Mesothelial cell of epicardium (in vitro differentiated cells): ENCODE results near the gene MPV17. TPM values are rescaled to one million over a fixed set of nuclear protein-coding genes. Genes with fewer than 3 reads are reported as not detected.
"Not testable (repeated sequence)": the region's sequence is repeated elsewhere in the genome, so short reads cannot be mapped to it uniquely, and the experiment has no call there.

Source experiments
- DNase-seq, 2 experiments: peaks; one replicate each; pipeline ENCODE4 v3.0.0; 2021; ENCODE audit warnings: low spot score in 2 of 2; ENCODE audit not compliant: unreplicated experiment in 2 of 2
- H3K27ac Mint-ChIP-seq: 2 replicates; pipeline ENCODE4 v1.8.0; 2021; ENCODE audit warnings: mixed read lengths
- H3K27me3 Mint-ChIP-seq: 2 replicates; pipeline ENCODE4 v1.8.0; 2021; ENCODE audit warnings: low read depth, mixed read lengths
- H3K36me3 Mint-ChIP-seq: 2 replicates; pipeline ENCODE4 v1.8.0; 2021; ENCODE audit warnings: mixed read lengths
- H3K4me1 Mint-ChIP-seq: 2 replicates; pipeline ENCODE4 v1.8.0; 2021; ENCODE audit warnings: mixed read lengths
- H3K4me3 Mint-ChIP-seq: 2 replicates; pipeline ENCODE4 v1.8.0; 2021; ENCODE audit warnings: mild to moderate bottlenecking, moderate library complexity, mixed read lengths
- H3K9me3 Mint-ChIP-seq: 2 replicates; pipeline ENCODE4 v1.8.0; 2021; ENCODE audit warnings: mixed read lengths
- total RNA-seq: library from RNA; stranded (reverse); gene quantifications from 3 replicates; pipeline ENCODE4 v1.2.1, GENCODE V29; 2021
- TF ChIP-seq, protein P1 (sequence below): fragments of 200-600 bp; sonication (generic); IDR thresholded peaks from one replicate; pipeline ENCODE4 v1.5.0; 2021; ENCODE audit warnings: antibody characterized with exemption; ENCODE audit not compliant: unreplicated experiment

The MPV17 gene
- total RNA-seq, 1 donor from 2014 or later = 70.0 TPM

DNA sequence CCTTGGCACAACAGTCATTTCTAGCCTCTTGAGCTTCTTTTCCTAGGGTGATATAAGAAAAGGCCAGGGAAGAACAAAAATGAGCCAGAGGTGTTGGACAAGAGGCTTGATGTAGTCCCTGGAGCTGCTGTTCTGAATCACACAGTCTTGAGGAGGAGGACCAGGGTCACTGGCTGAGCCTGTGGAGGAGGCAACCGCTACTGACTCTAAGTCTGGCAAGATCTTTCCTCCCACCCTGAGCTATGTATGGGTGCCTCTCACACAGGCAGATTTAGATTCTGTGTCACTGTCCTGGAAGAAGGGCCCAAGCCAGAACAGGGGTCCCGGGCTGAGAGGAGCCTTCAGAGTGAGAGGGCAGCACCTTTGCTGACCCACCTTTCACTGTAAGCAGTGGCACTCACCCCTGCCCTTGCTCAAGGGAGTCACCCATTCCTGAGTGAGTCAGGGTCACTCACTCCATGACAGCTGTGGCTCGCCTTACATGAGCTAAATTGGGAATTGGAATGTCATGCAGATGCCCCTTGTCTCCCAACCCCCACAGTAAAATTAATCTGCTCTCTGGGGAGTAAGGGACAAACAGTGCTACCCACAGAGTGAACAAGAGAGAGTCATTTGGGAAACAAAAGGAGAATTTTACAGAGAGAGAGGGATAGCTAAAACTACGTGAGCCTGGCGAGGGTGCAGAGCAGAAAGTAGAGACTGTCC lies 40.9 kb downstream of the MPV17 start, which contains the start of gene TRIM54:
TSS of gene TRIM54 (plus strand) at position 575 of the 705 bp plus-strand sequence. CDS start 303 bp downstream, outside the sequence.
- H3K27ac Mint-ChIP-seq = no peak within 1 kb of the TSS
- TF ChIP-seq, protein P1, sequence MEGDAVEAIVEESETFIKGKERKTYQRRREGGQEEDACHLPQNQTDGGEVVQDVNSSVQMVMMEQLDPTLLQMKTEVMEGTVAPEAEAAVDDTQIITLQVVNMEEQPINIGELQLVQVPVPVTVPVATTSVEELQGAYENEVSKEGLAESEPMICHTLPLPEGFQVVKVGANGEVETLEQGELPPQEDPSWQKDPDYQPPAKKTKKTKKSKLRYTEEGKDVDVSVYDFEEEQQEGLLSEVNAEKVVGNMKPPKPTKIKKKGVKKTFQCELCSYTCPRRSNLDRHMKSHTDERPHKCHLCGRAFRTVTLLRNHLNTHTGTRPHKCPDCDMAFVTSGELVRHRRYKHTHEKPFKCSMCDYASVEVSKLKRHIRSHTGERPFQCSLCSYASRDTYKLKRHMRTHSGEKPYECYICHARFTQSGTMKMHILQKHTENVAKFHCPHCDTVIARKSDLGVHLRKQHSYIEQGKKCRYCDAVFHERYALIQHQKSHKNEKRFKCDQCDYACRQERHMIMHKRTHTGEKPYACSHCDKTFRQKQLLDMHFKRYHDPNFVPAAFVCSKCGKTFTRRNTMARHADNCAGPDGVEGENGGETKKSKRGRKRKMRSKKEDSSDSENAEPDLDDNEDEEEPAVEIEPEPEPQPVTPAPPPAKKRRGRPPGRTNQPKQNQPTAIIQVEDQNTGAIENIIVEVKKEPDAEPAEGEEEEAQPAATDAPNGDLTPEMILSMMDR = no peak
- H3K4me3 Mint-ChIP-seq = no peak within 1 kb of the TSS
- DNase-seq = no peak
- no peaks in the 10 kb centered on the region for H3K9me3 Mint-ChIP-seq
- H3K27me3 Mint-ChIP-seq = peaks cover 62% of the 10 kb centered on the region
- H3K36me3 Mint-ChIP-seq = no peaks in the 10 kb centered on the region
- peaks cover 12% of the 10 kb centered on the region for H3K4me1 Mint-ChIP-seq

DNA sequence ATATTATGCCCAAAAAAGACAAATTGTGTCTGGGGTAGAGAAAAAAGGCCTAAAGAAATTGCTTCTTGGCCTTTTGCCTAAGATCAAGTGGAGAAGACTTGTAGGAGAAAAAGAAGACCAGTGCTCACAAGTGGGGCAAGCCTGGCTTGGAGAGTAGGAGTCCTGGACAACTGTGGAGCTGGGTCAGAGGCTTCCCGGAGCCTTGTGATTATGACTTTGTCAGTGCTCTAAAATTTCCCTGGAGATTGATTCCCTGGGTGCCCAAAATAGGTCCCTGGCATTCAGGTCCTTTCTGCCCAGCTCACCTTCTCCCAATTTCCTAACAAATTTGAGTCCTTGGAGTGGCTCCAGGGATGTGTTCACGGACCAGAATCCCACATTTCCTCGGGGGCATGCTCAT lies 41.5 kb downstream of the MPV17 start:
- Mint-ChIP-seq H3K4me1 (peaks cover 12% of the 10 kb centered on the region), H3K27me3 (peaks cover 60% of the 10 kb centered on the region), H3K36me3 (no peaks in the 10 kb centered on the region), H3K27ac (no peak overlapping the region), H3K4me3 (no peak overlapping the region), H3K9me3 (no peaks in the 10 kb centered on the region)
- TF ChIP-seq, protein P1 = no peak
- DNase-seq = no peak

DNA sequence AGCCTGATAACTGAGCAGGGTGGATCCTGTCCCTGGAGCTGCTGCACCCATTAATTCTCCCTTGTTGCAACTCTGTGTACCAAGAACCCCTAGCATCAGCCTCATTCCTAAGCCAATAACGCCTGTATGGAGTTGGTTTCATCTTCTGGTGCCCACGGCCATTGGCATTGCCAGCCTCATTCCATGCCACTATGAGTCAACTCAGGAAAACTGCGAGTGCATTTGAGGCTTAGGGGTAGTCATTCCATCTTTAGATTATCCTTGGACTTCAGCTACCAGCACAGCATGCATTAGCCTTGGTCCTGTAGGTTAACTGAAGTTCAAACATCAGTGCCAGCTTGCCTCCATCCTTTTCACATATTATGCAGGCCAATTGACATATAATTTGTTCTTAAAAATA lies 42.1 kb downstream of the MPV17 start:
- Mint-ChIP-seq H3K4me1 (peaks cover 12% of the 10 kb centered on the region), H3K27me3 (peaks cover 61% of the 10 kb centered on the region), H3K9me3 (no peaks in the 10 kb centered on the region), H3K4me3 (no peak overlapping the region), H3K27ac (no peak overlapping the region), H3K36me3 (no peaks in the 10 kb centered on the region)
- TF ChIP-seq, protein P1 = no peak
- no peak for DNase-seq

DNA sequence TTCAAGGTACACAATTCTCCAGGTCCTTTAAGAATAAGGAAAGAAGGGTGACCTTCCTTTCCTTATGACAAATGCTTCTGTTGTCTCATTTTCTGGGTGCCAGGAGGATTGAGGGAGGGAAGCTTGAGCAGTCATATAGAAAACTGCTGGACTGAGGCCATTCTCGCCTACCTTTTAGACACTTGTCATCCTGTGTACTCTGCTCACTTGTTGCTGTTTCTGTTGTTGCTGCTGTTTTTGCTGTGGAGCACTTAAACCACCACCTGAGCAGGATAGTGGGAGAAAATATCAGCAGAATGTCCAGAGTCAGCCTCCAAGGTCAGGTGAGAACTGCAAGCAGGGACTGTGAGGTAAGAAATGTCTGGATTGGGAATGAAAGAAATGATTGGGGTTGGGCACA lies 44.9 kb downstream of the MPV17 start:
- Mint-ChIP-seq H3K4me1 (peaks cover 8% of the 10 kb centered on the region), H3K36me3 (no peaks in the 10 kb centered on the region), H3K27me3 (peaks cover 51% of the 10 kb centered on the region), H3K27ac (no peak overlapping the region), H3K9me3 (no peaks in the 10 kb centered on the region), H3K4me3 (no peak overlapping the region)
- TF ChIP-seq, protein P1 = no peak
- DNase-seq = no peak

DNA sequence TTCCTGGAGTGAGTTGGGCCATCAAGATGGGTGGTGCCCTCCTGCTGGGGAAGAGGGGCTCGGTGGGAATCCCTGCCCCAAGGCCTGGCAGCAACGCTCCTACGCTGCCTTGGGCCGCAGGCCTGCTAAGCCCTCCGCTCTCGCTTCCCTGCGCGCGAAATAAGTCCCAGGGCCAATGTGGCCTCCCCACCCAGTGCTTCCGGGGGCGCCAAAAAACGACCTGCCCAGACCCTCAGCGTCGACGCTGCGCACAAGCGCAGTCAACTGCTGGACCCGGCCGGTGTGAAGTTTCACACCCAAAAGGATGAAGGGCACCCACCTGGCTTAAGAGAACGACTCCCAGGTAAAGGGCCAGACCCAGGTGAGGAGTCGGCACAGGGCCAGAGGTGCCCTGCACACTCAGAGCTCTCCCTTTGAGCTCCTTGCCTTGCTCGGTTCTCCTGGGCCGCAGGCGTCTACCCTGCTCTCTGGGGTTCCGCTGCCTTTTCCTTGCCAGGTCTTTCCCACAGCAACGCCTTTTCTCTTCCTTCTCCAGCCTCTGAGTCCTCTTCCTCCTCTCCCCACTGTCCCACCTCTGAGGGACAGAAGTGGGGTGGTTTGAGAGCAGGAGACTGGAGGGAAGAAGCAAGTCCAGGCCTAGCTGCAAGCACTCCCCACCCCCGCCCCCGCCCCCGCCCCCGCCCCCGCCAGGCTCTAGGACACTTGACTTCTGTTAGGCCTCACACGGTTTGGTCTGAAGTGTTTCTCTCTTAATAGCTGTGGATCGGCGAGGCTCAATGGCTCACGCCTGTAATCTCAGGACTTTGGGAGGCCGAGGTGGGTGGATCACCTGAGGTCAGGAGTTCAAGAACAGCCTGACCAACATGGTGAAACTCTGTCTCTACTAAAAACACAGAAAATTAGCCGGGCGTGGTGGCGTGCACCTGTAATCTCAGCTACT lies 47.4 kb downstream of the MPV17 start, which contains the start of gene DNAJC5G:
TSS of gene DNAJC5G (plus strand) at position 223 of the 940 bp plus-strand sequence. CDS start 1,296 bp downstream, outside the sequence.
- Mint-ChIP-seq H3K9me3 (no peaks in the 10 kb centered on the region), H3K4me1 (peaks cover 1% of the 10 kb centered on the region), H3K27ac (no peak within 1 kb of the TSS), H3K36me3 (no peaks in the 10 kb centered on the region), H3K4me3 (no peak within 1 kb of the TSS), H3K27me3 (peaks cover 43% of the 10 kb centered on the region)
- DNase-seq = no peak
- TF ChIP-seq, protein P1 = no peak

DNA sequence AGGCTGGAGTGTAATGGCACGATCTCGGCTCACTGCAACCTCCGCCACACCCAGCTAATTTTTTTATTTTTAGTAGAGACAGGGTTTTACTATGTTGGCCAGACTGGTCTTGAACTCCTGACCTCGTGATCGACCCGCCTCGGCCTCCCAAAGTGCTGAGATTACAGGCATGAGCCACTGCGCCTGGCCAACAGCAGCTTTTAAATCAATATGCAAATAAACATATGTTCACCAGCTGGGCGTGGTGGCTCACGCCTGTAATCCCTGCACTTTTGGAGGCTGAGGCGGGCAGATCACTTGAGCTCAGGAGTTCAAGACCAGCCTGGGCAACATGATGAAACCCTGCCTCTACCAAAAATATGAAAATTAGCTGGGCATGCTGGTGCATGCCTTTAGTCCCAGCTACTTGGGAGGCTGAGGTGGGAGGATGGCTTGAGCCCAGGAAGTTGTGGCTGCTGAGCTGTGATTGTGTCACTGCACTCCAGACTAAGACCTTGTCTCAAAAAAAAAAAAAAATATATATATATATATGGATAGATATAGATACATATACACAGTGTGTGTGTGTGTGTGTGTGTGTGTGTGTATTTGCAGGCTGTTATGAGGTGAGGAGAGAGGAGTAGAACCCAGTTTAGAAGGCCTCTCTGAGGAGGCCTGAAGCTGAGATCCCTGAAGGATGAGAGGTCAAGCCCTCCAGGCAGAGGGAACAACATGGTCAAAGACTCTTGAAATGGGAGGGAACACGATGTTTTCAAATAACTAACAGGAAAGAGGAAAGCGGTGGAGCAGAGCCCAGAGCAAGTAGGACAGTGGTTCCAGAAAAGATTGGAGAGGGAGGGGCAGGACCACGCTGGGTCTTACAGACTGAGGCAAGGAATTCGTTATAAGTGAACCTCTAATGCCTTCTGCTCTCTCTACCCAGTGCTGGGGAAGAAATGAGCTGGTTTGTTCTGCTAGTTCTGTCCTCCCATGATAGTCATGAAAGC lies 50.1 kb downstream of the MPV17 start:
- not testable (repeated sequence) for H3K9me3 Mint-ChIP-seq, H3K4me3 Mint-ChIP-seq, DNase-seq, H3K4me1 Mint-ChIP-seq, H3K36me3 Mint-ChIP-seq, H3K27ac Mint-ChIP-seq
- H3K27me3 Mint-ChIP-seq = peaks cover 48% of the 10 kb centered on the region
